Glutamatergic neuron (in vitro differentiated cells): ENCODE measurements around the gene ZNF462. TPM values are rescaled to one million over a fixed set of nuclear protein-coding genes. Genes with fewer than 3 reads are reported as not detected.
A peak's percentile ranks its signal among the peaks of the same experiment; 100 is the strongest.

Experiments used
- DNase-seq: peaks from one replicate; pipeline ENCODE4 v3.0.0; 2022
- H3K27ac Mint-ChIP-seq: one replicate; pipeline ENCODE4 v1.8.0; 2020; ENCODE audit warnings: mild to moderate bottlenecking, mixed read lengths, inconsistent platforms; ENCODE audit not compliant: unreplicated experiment
- H3K27me3 Mint-ChIP-seq: one replicate; pipeline ENCODE4 v1.8.0; 2020; ENCODE audit warnings: mild to moderate bottlenecking, moderate library complexity, mixed read lengths, inconsistent platforms; ENCODE audit not compliant: unreplicated experiment
- H3K36me3 Mint-ChIP-seq: one replicate; pipeline ENCODE4 v1.8.0; 2020; ENCODE audit warnings: mild to moderate bottlenecking, mixed read lengths, inconsistent platforms; ENCODE audit not compliant: unreplicated experiment
- H3K4me1 Mint-ChIP-seq: one replicate; pipeline ENCODE4 v1.8.0; 2020; ENCODE audit warnings: mild to moderate bottlenecking, low read depth, mixed read lengths, inconsistent platforms; ENCODE audit not compliant: unreplicated experiment
- H3K4me3 Mint-ChIP-seq: one replicate; pipeline ENCODE4 v1.8.0; 2020; ENCODE audit warnings: mild to moderate bottlenecking, mixed read lengths, inconsistent platforms; ENCODE audit not compliant: unreplicated experiment
- H3K9me3 Mint-ChIP-seq: one replicate; pipeline ENCODE4 v1.8.0; 2020; ENCODE audit warnings: mild to moderate bottlenecking, moderate library complexity, mixed read lengths, inconsistent platforms; ENCODE audit not compliant: unreplicated experiment
- CTCF ChIP-seq: fragments of 200-600 bp; sonication (generic); IDR thresholded peaks from one replicate; pipeline ENCODE4 v1.5.0; 2021; ENCODE audit not compliant: partially characterized antibody, unreplicated experiment
- total RNA-seq: library from RNA; stranded (reverse); fragmentation: NEBNext Ultra II Directional; extraction: Animal tissue kit (Norgen Biotek cat#: 25700); gene quantifications from one replicate; pipeline ENCODE4 v1.2.1, GENCODE V29; 2021; ENCODE audit not compliant: unreplicated experiment

The ZNF462 gene
- total RNA-seq, 1 donor from 2014 or later: 259 TPM

DNA sequence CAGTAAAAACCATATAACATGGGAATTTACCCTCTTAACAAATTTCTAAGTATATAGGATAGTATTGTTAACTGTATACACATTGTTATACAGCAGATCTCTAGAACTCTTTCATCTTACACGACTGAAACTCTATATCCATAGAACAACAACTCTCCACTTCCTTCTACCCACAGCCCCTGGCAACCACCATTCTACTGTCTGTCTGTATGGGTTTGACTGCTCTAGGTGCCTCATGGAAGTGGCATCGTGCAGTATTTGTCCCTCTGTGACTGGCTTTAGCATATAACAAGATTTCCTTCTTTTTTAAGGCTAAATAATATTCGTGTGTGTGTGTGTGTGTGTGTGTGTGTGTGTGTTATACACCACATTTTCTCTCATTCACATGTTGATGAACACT lies 100.7 kb downstream of the ZNF462 start:
- no peaks in the 10 kb centered on the region for H3K36me3 Mint-ChIP-seq
- no peak for TF ChIP-seq CTCF
- no peaks in the 10 kb centered on the region for H3K9me3 Mint-ChIP-seq
- no peak overlapping the region for H3K4me3 Mint-ChIP-seq
- H3K27me3 Mint-ChIP-seq: peaks cover 2% of the 10 kb centered on the region
- no peak overlapping the region for H3K27ac Mint-ChIP-seq
- DNase-seq: no peak
- peaks cover 10% of the 10 kb centered on the region for H3K4me1 Mint-ChIP-seq

DNA sequence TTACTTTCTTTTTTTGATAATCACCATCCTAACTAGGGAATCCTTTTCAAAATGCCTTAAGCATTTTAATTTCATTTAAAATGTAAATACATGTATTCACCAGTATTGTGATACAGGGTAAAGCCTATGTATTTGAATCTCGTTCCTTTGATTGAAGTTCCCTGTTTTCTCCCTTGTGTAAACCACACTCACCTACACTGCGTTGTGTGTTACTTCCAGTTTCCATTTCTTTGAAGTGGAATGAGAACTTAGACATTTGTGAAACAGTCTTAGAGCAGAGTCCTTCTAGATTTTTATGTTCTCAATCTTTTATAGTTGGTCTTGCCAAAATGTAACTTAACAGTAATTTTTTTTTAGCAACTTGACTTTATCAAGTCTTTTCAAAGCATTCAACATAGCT lies 101.4 kb downstream of the ZNF462 start:
- Mint-ChIP-seq H3K27me3 (peaks cover 2% of the 10 kb centered on the region), H3K27ac (no peak overlapping the region), H3K9me3 (no peaks in the 10 kb centered on the region), H3K4me1 (peaks cover 12% of the 10 kb centered on the region), H3K36me3 (no peaks in the 10 kb centered on the region), H3K4me3 (no peak overlapping the region)
- no peak for TF ChIP-seq CTCF
- no peak for DNase-seq

DNA sequence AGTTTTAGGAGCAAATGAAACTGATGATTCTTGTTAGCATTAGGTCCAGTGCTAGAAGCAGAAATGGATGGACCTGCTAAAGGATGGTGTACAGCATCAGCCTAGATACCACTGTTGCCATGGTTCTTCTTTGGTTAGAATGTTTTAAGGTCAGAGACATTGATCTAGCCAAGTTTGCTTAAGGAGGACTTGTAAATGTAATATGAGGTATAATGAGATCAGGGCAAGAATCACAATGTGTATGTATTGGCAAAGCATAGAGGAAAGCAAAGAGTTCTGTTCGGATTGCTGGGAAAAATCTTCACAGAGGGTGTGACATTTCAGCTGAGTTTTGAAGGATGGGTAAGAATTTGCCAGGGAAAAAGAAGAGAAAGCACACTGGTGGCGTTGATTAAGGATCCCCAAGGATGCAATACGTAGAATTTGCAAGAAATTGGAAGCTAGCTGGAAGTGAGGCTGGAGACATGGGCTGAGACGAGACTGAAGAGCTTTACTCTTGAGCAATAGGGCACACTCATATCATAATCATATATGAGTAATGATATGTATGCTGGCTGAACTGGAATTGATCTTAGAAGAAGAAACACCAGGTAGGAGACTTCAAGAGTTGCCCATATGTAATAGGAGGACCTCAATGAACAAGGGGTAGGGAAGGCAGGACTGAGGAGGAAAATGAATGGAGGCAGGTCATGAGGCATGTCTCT lies 102.0 kb downstream of the ZNF462 start:
- Mint-ChIP-seq H3K36me3 (no peaks in the 10 kb centered on the region), H3K4me1 (peaks cover 19% of the 10 kb centered on the region), H3K4me3 (no peak overlapping the region), H3K27ac (peak overlapping the region; percentile 5), H3K27me3 (peaks cover 2% of the 10 kb centered on the region), H3K9me3 (no peaks in the 10 kb centered on the region)
- TF ChIP-seq CTCF: no peak
- DNase-seq: no peak

GRCh38 chr9:106966481-106966880 lies 103.5 kb downstream of the ZNF462 start:
- no peaks in the 10 kb centered on the region for H3K9me3 Mint-ChIP-seq
- no peaks in the 10 kb centered on the region for H3K27me3 Mint-ChIP-seq
- DNase-seq: no peak
- peaks cover 26% of the 10 kb centered on the region for H3K4me1 Mint-ChIP-seq
- no peak for TF ChIP-seq CTCF
- no peak overlapping the region for H3K4me3 Mint-ChIP-seq
- no peak overlapping the region for H3K27ac Mint-ChIP-seq
- H3K36me3 Mint-ChIP-seq: no peaks in the 10 kb centered on the region

- DNase-seq: no peak
- H3K36me3 Mint-ChIP-seq: no peaks in the 10 kb centered on the region
- H3K27me3 Mint-ChIP-seq: no peaks in the 10 kb centered on the region
- no peak overlapping the region for H3K4me3 Mint-ChIP-seq
- H3K4me1 Mint-ChIP-seq: peaks cover 26% of the 10 kb centered on the region
- peak overlapping the region; percentile 80 for H3K27ac Mint-ChIP-seq
- H3K9me3 Mint-ChIP-seq: peaks cover 4% of the 10 kb centered on the region
- no peak for TF ChIP-seq CTCF
These were observed 106.7 kb downstream of the ZNF462 start for GRCh38 chr9:106969696-106970095.
